NB4 (cell line): ENCODE results near the gene PCDH7.

Experiments used
- CTCF ChIP-seq: IDR thresholded peaks from one replicate; pipeline ENCODE4 v1.5.1; 2012; ENCODE audit warnings: low read depth, low read length
- MAX ChIP-seq: IDR thresholded peaks from 2 replicates; pipeline ENCODE4 v1.6.1; 2011; ENCODE audit warnings: low read depth, low read length
- POLR2A ChIP-seq: IDR thresholded peaks from 2 replicates; pipeline ENCODE4 v1.6.1; 2011; ENCODE audit warnings: mild to moderate bottlenecking; ENCODE audit not compliant: insufficient read length; ENCODE audit errors: extremely low read depth

GRCh38 chr4:30776451-30776850 lies 56.3 kb downstream of the PCDH7 start:
- TF ChIP-seq POLR2A (no peak), CTCF (no peak), MAX (no peak)
